GM18519 (cell line): ENCODE data around the gene SEPHS2.
"Not testable (repeated sequence)": the region's sequence is repeated elsewhere in the genome, so short reads cannot be mapped to it uniquely, and the experiment has no call there.

Experiments
- ATAC-seq: cut with Tn5 transposase; IDR thresholded peaks from one replicate; pipeline ENCODE4 v1.9.1; 2021; ENCODE audit warnings: mild to moderate bottlenecking, moderate library complexity; ENCODE audit not compliant: unreplicated experiment, low FRiP score

The SEPHS2 gene

DNA sequence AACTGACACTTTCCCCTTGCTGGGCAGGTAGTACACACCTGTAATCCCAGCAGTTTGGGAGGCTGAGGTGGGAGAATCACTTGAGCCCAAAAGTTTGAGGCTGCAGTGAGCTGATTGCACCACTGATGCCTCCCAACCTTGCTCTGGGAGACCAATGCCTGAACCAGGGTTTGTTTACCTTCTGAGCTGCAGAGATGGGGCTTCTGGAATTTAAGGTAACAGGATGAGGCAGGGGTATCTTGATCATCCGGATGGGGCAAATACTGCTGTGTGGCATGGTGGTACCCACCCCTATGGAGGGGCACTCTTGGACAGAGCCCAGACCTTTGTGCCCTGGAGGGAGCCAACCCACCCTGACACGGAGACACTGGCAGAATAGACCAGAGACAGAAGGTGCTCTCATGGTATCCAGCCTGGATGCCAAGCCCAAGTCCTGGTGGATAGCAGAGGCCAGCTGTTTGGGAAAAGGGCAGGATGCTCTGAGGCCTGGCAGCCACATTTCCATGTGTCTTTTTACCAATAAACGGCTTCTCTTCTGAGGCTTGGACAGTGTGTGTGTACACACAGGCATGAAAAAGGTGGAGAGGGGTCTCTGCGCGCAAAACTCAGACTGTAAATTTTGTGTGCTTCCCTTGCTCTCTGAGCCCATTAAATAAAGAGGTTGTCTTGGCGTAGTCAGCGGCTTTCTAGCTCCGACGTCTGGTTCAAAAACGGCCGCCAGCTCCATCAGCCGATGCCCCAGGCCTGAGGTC, 46.1 kb downstream of the SEPHS2 start:
- no peak for ATAC-seq

GRCh38 chr16:30398661-30399434, 46.8 kb downstream of the SEPHS2 start:
- no peak for ATAC-seq

- no peak for ATAC-seq
Observed at GRCh38 chr16:30397776-30398660, 47.7 kb downstream of the SEPHS2 start.

- no peak for ATAC-seq
Observed at GRCh38 chr16:30397056-30397455, 48.6 kb downstream of the SEPHS2 start.

GRCh38 chr16:30396627-30397026, 49.0 kb downstream of the SEPHS2 start:
- ATAC-seq: not testable (repeated sequence)

- no peak for ATAC-seq
Observed at GRCh38 chr16:30395992-30396585, 49.6 kb downstream of the SEPHS2 start.

- no peak for ATAC-seq
Observed at GRCh38 chr16:30395155-30395991, 50.3 kb downstream of the SEPHS2 start, which contains the start of gene ZNF48. Gene ZNF48 (plus strand): TSS chr16:30395420. CDS start chr16:30395795, 375 bp downstream.

- no peak for ATAC-seq
Observed at GRCh38 chr16:30394592-30395154, 51.0 kb downstream of the SEPHS2 start.
